SU-DHL-6 (cell line): ENCODE data around the gene SMOC2.

ENCODE experiments used
- H2AFZ ChIP-seq: fragments of 200-600 bp; sonication (generic); 2 replicates; pipeline ENCODE4 v1.6.1; 2014; ENCODE audit warnings: low read depth, mild to moderate bottlenecking, moderate library complexity, mixed read lengths, antibody characterized with exemption, low read length; ENCODE audit not compliant: severe bottlenecking
- H3F3A ChIP-seq: fragments of 200-600 bp; shearing (Covaris generic); 2 replicates; pipeline ENCODE4 v1.6.0; 2016; ENCODE audit warnings: antibody characterized with exemption, mild to moderate bottlenecking; ENCODE audit not compliant: insufficient read depth
- H3K27ac ChIP-seq: fragments of 200-600 bp; sonication (generic); 2 replicates; pipeline ENCODE4 v1.5.1; 2016; ENCODE audit warnings: low read depth, mild to moderate bottlenecking, low read length, moderate library complexity, mixed read lengths
- H3K27me3 ChIP-seq: fragments of 200-600 bp; sonication (generic), shearing (Covaris generic); 2 replicates; pipeline ENCODE4 v1.6.0; 2014; ENCODE audit warnings: mild to moderate bottlenecking, low read length
- H3K36me3 ChIP-seq: fragments of 200-600 bp; sonication (generic); 2 replicates; pipeline ENCODE4 v1.6.1; 2014; ENCODE audit warnings: mild to moderate bottlenecking, low read length, mixed read lengths
- H3K4me2 ChIP-seq: fragments of 300-600, 200-600 bp; shearing (Covaris generic), sonication (generic); 2 replicates; pipeline ENCODE4 v1.6.0; 2014; ENCODE audit warnings: low read length, low read depth, mild to moderate bottlenecking; ENCODE audit not compliant: poor library complexity, severe bottlenecking
- H3K4me3 ChIP-seq: fragments of 200-600 bp; sonication (generic); 2 replicates; pipeline ENCODE4 v1.5.1; 2014; ENCODE audit warnings: antibody characterized with exemption, low read length, mild to moderate bottlenecking, mixed read lengths; ENCODE audit not compliant: insufficient read depth, poor library complexity, severe bottlenecking
- H3K79me2 ChIP-seq: fragments of 200-600 bp; sonication (generic); 2 replicates; pipeline ENCODE4 v1.6.1; 2014; ENCODE audit warnings: mild to moderate bottlenecking, low read length, moderate library complexity; ENCODE audit not compliant: insufficient read depth
- H3K9ac ChIP-seq: fragments of 200-600 bp; sonication (generic); 2 replicates; pipeline ENCODE4 v1.7.0; 2014; ENCODE audit warnings: mild to moderate bottlenecking, low read length
- H3K9me2 ChIP-seq: fragments of 200-600 bp; sonication (generic); replicated peaks from 2 replicates; pipeline ENCODE4 v1.6.1; 2014; ENCODE audit warnings: low read length; ENCODE audit not compliant: insufficient read depth
- H3K9me3 ChIP-seq: fragments of 200-600 bp; sonication (generic); 2 replicates; pipeline ENCODE4 v1.6.1; 2014; ENCODE audit warnings: low read length, mixed read lengths; ENCODE audit not compliant: insufficient read depth
- H4K20me1 ChIP-seq: fragments of 200-600 bp; sonication (generic); 2 replicates; pipeline ENCODE4 v1.6.1; 2014; ENCODE audit warnings: low read depth, mild to moderate bottlenecking, antibody characterized with exemption, low read length, moderate library complexity, mixed read lengths
- CTCF ChIP-seq: fragments of 200-600 bp; sonication (generic); IDR thresholded peaks from one replicate; pipeline ENCODE4 v1.5.1; 2017; ENCODE audit warnings: antibody characterized with exemption, mild to moderate bottlenecking, low read length, moderate library complexity; ENCODE audit not compliant: insufficient read depth, poor library complexity, severe bottlenecking
- EZH2phosphoT487 ChIP-seq: fragments of 200-600 bp; sonication (generic), shearing (Covaris generic); conservative IDR thresholded peaks from 2 replicates; pipeline ENCODE4 v1.6.1; 2018; ENCODE audit warnings: mild to moderate bottlenecking, antibody characterized with exemption, low read length, moderate library complexity, mixed read lengths

Gene SMOC2

GRCh38 chr6:168416531-168416930 is 24.5 kb upstream of the SMOC2 start:
- Histone ChIP-seq H3K27me3 (no peaks in the 10 kb centered on the region), H3K27ac (no peak overlapping the region), H4K20me1 (no peaks in the 10 kb centered on the region), H3K9ac (no peak overlapping the region), H3K9me2 (no peaks in the 10 kb centered on the region), H3K36me3 (no peaks in the 10 kb centered on the region), H2AFZ (no peak overlapping the region), H3K4me2 (no peak overlapping the region), H3K9me3 (no peaks in the 10 kb centered on the region), H3K79me2 (no peaks in the 10 kb centered on the region), H3F3A (no peaks in the 10 kb centered on the region), H3K4me3 (no peak overlapping the region)
- TF ChIP-seq CTCF = no peak
- no peak for TF ChIP-seq EZH2phosphoT487

- Histone ChIP-seq H3K27ac (no peak overlapping the region), H3K27me3 (no peaks in the 10 kb centered on the region), H3K9me2 (no peaks in the 10 kb centered on the region), H3K9ac (no peak overlapping the region), H3K36me3 (no peaks in the 10 kb centered on the region), H3K4me3 (no peak overlapping the region), H3K79me2 (no peaks in the 10 kb centered on the region), H3K9me3 (no peaks in the 10 kb centered on the region), H3F3A (no peaks in the 10 kb centered on the region), H3K4me2 (no peak overlapping the region), H2AFZ (no peak overlapping the region), H4K20me1 (no peaks in the 10 kb centered on the region)
- TF ChIP-seq EZH2phosphoT487 (no peak), CTCF (no peak)
Measured at GRCh38 chr6:168417191-168417590, 23.8 kb upstream of the SMOC2 start.

DNA sequence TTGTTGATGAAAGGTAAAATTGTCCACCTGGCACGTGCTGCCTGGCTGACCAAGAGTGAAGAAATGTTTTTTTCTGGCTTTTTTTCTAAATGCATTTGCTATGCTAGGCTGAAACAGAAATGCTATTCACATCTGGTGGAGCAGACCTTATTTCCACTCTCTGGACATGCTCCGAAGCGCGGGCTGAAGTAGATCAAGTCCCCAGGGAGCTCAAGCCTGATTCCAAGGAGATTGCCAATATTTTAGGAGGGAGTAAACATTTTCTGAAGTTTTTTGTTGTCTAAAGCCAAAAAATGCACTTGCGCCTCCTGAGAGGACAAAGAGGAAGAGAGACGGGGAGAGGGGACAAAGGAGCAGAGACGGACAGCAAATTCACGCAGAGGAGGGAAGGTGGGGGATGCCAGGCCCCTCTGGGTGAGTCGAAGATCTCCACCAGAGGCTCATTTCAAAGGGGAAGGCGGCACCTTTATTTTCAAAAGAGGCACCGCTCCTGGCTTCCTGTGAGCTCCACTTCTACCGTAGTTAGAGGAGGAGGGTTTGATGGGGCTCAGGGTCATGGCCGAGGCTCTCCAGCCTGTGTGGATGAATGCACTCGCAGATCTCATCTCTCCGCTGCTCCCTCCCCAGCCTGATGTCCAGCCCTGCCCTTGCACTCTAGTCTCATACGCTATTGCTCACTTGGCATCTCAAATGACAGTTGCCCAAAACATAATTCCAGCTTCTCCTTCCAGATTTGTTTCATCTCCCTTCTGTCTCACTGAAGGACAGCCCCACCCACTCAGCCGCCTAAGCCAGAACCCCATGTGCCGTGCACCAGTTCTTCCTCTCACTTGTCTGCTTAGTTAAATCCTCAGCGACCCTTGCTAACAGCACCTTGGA is 23.1 kb upstream of the SMOC2 start:
- Histone ChIP-seq H3K36me3 (no peaks in the 10 kb centered on the region), H3F3A (no peaks in the 10 kb centered on the region), H3K4me2 (no peak overlapping the region), H3K27ac (no peak overlapping the region), H3K9me2 (no peaks in the 10 kb centered on the region), H3K27me3 (no peaks in the 10 kb centered on the region), H2AFZ (no peak overlapping the region), H4K20me1 (no peaks in the 10 kb centered on the region), H3K9me3 (no peaks in the 10 kb centered on the region), H3K4me3 (no peak overlapping the region), H3K9ac (no peak overlapping the region), H3K79me2 (no peaks in the 10 kb centered on the region)
- TF ChIP-seq CTCF (no peak), EZH2phosphoT487 (no peak)
